ENCODE results near the gene CDC23. TPM values are rescaled to one million over a fixed set of nuclear protein-coding genes. Genes with fewer than 3 reads are reported as not detected.

Gene CDC23
- total RNA-seq, 1 experiment from 2014 or later, result 60.7 TPM

GRCh38 chr5:138246334-138246733 is 33.2 kb upstream of the CDC23 start:
- peaks cover 15% of the 10 kb centered on the region; the same call in 1 of the 2 replicates for H3K4me1 ChIP-seq
- BruUV-seq (replicated peaks), result no TSS peak
- no peak for TF ChIP-seq CTCF (IDR thresholded peaks at IDR 0.05; ENCODE audit: insufficient read depth in 1 of 2, low read depth in 1 of 2, low read length in 1 of 2, severe bottlenecking in 1 of 2, unreplicated experiment in 1 of 2)
- H3K4me1 Mint-ChIP-seq (ENCODE audit: low read depth, unreplicated experiment), result peaks cover 10% of the 10 kb centered on the region
- no peak overlapping the region for H3K4me3 ChIP-seq (ENCODE audit: low read depth, low read length)
- DNase-seq, result peak; percentile 43 to 58
- no peaks in the 10 kb centered on the region for H3K36me3 Mint-ChIP-seq (ENCODE audit: insufficient read depth, unreplicated experiment)
- intact Hi-C loops (cut with micrococcal nuclease; ENCODE audit: unreplicated experiment), result no loop called here
- H3K27me3 ChIP-seq (replicated peaks; ENCODE audit: control insufficient read depth, insufficient read depth, low read length), result no peaks in the 10 kb centered on the region
- H3K36me3 ChIP-seq (ENCODE audit: control insufficient read depth, insufficient read depth, low read length), result no peaks in the 10 kb centered on the region
- H3K9me3 ChIP-seq, result no peaks in the 10 kb centered on the region
- ChIA-PET POLR2A (no interaction called here), CTCF (interaction anchor here (0.9 kb wide), 1 partner anchor 106 kb away, joined by 3 read pairs; no protein-coding TSS in a partner anchor)
- H3K4me3 Mint-ChIP-seq (ENCODE audit: unreplicated experiment), result no peak overlapping the region
- peaks cover 4% of the 10 kb centered on the region for H3K27me3 Mint-ChIP-seq (ENCODE audit: insufficient read depth, unreplicated experiment)
- peak overlapping the region; percentile 14 for H3K27ac Mint-ChIP-seq (ENCODE audit: unreplicated experiment)
- H3K9me3 Mint-ChIP-seq (ENCODE audit: unreplicated experiment), result no peaks in the 10 kb centered on the region

- no peaks in the 10 kb centered on the region for H3K9me3 ChIP-seq
- no peaks in the 10 kb centered on the region for H3K36me3 ChIP-seq (ENCODE audit: control insufficient read depth, insufficient read depth, low read length)
- peaks cover 15% of the 10 kb centered on the region; the same call in 1 of the 2 replicates for H3K4me1 ChIP-seq
- H3K27me3 ChIP-seq (replicated peaks; ENCODE audit: control insufficient read depth, insufficient read depth, low read length), result no peaks in the 10 kb centered on the region
- ChIA-PET POLR2A (interaction anchor here (0.6 kb wide), 1 partner anchor 185 kb away, joined by 3 read pairs; no protein-coding TSS in a partner anchor), CTCF (interaction anchor here (0.9 kb wide), 1 partner anchor 106 kb away, joined by 3 read pairs; no protein-coding TSS in a partner anchor)
- H3K4me1 Mint-ChIP-seq (ENCODE audit: low read depth, unreplicated experiment), result peaks cover 16% of the 10 kb centered on the region
- no peak overlapping the region for H3K27ac Mint-ChIP-seq (ENCODE audit: unreplicated experiment)
- H3K4me3 Mint-ChIP-seq (ENCODE audit: unreplicated experiment), result no peak overlapping the region
- no peaks in the 10 kb centered on the region for H3K36me3 Mint-ChIP-seq (ENCODE audit: insufficient read depth, unreplicated experiment)
- BruUV-seq (replicated peaks), result no TSS peak
- H3K4me3 ChIP-seq (ENCODE audit: low read depth, low read length), result no peak overlapping the region
- H3K9me3 Mint-ChIP-seq (ENCODE audit: unreplicated experiment), result no peaks in the 10 kb centered on the region
- peak in 1 of 2 experiments; percentile 8 for DNase-seq
- TF ChIP-seq CTCF (IDR thresholded peaks at IDR 0.05; ENCODE audit: insufficient read depth in 1 of 2, low read depth in 1 of 2, low read length in 1 of 2, severe bottlenecking in 1 of 2, unreplicated experiment in 1 of 2), result no peak
- H3K27me3 Mint-ChIP-seq (ENCODE audit: insufficient read depth, unreplicated experiment), result peaks cover 4% of the 10 kb centered on the region
- intact Hi-C loops (cut with micrococcal nuclease; ENCODE audit: unreplicated experiment), result no loop called here
Observed at GRCh38 chr5:138245717-138246116, 32.6 kb upstream of the CDC23 start.

GRCh38 chr5:138243794-138244193 is 30.7 kb upstream of the CDC23 start:
- Histone ChIP-seq H3K4me1 (peaks cover 15% of the 10 kb centered on the region; the same call in 1 of the 2 replicates), H3K9me3 (no peaks in the 10 kb centered on the region), H3K4me3 (ENCODE audit: low read depth, low read length) (no peak overlapping the region), H3K27me3 (replicated peaks; ENCODE audit: control insufficient read depth, insufficient read depth, low read length) (no peaks in the 10 kb centered on the region), H3K36me3 (ENCODE audit: control insufficient read depth, insufficient read depth, low read length) (no peaks in the 10 kb centered on the region)
- intact Hi-C loops (cut with micrococcal nuclease; ENCODE audit: unreplicated experiment), result loop anchor here (5.0 kb wide), 1 partner anchor 39 kb away; no protein-coding TSS in a partner anchor
- H3K4me1 Mint-ChIP-seq (ENCODE audit: low read depth, unreplicated experiment), result peaks cover 18% of the 10 kb centered on the region
- H3K4me3 Mint-ChIP-seq (ENCODE audit: unreplicated experiment), result no peak overlapping the region
- H3K27me3 Mint-ChIP-seq (ENCODE audit: insufficient read depth, unreplicated experiment), result peaks cover 4% of the 10 kb centered on the region
- DNase-seq, result no peak
- no peaks in the 10 kb centered on the region for H3K9me3 Mint-ChIP-seq (ENCODE audit: unreplicated experiment)
- no peak for TF ChIP-seq CTCF (IDR thresholded peaks at IDR 0.05; ENCODE audit: insufficient read depth in 1 of 2, low read depth in 1 of 2, low read length in 1 of 2, severe bottlenecking in 1 of 2, unreplicated experiment in 1 of 2)
- ChIA-PET CTCF (interaction anchor here (0.5 to 0.6 kb wide), 2 partner anchors 26 to 214 kb away, joined by 3 to 5 read pairs; no protein-coding TSS in a partner anchor), POLR2A (interaction anchor here (1.3 kb wide), 1 partner anchor 31 kb away, joined by 3 read pairs; the partner anchor contains the start of gene CDC23)
- no peak overlapping the region for H3K27ac Mint-ChIP-seq (ENCODE audit: unreplicated experiment)
- BruUV-seq (replicated peaks), result no TSS peak
- no peaks in the 10 kb centered on the region for H3K36me3 Mint-ChIP-seq (ENCODE audit: insufficient read depth, unreplicated experiment)
